Heart left ventricle (tissue), 16 donors: ENCODE measurements around the gene ZNF587B. TPM values are rescaled to one million over a fixed set of nuclear protein-coding genes. Genes with fewer than 3 reads are reported as not detected.
"Not testable (repeated sequence)": the region's sequence is repeated elsewhere in the genome, so short reads cannot be mapped to it uniquely, and the experiment has no call there.

Experiments used
- ATAC-seq, 4 donors: fragments of 200-7000 bp; cut with Tn5 transposase; one replicate each; pipeline ENCODE4 v1.9.1; 2020 to 2022; ENCODE audit warnings: moderate library complexity in 4 of 4, mild to moderate bottlenecking in 3 of 4, moderate number of reproducible peaks in 1 of 4
- DNase-seq, 5 donors: peaks; one replicate each; pipeline ENCODE4 v3.0.0-alpha.2; 2020
- H3K27ac ChIP-seq, 12 donors: fragments of 200-600 bp; sonication (generic) in 4 of 12; one replicate each; pipeline versions ENCODE4 v1.5.0 to v1.8.0; 2016 to 2022; ENCODE audit warnings: mild to moderate bottlenecking in 2 of 12
- H3K27me3 ChIP-seq, 9 donors: fragments of 200-600 bp; sonication (generic) in 2 of 9; one replicate each; pipeline versions ENCODE4 v1.5.1 to v1.8.0; 2016 to 2022; ENCODE audit warnings: mild to moderate bottlenecking in 3 of 9
- H3K36me3 ChIP-seq, 9 donors: fragments of 200-600 bp; sonication (generic) in 2 of 9; one replicate each; pipeline versions ENCODE4 v1.5.0 to v1.8.0; 2018 to 2022; ENCODE audit warnings: mild to moderate bottlenecking in 2 of 9
- H3K4me1 ChIP-seq, 12 donors: fragments of 200-600 bp; sonication (generic) in 4 of 12; one replicate each; pipeline versions ENCODE4 v1.5.0 to v1.8.0; 2016 to 2022; ENCODE audit warnings: mild to moderate bottlenecking in 3 of 12
- H3K4me3 ChIP-seq, 12 donors: fragments of 200-600 bp; sonication (generic) in 4 of 12; one replicate each; pipeline versions ENCODE4 v1.5.0 to v1.8.0; 2017 to 2022; ENCODE audit warnings: mild to moderate bottlenecking in 9 of 12, moderate library complexity in 4 of 12
- H3K9me3 ChIP-seq, 12 donors: fragments of 200-600 bp; sonication (generic) in 4 of 12; one replicate each; pipeline versions ENCODE4 v1.5.0 to v1.8.0; 2016 to 2022; ENCODE audit warnings: mild to moderate bottlenecking in 1 of 12
- POLR2A ChIP-seq, 2 donors: fragments of 450-650 bp; IDR thresholded peaks; one replicate each; pipeline ENCODE4 v1.6.1; 2017; ENCODE audit warnings: antibody characterized with exemption in 2 of 2, mild to moderate bottlenecking in 2 of 2, moderate library complexity in 2 of 2
- WGBS, 4 donors: extraction: QIAGEN DNeasy Blood & Tissue Kit in 2 of 4; methylation state at CpG; one replicate each; pipeline versions ENCODE4 v1.1.5 to v1.1.7; 2013 to 2018; 5-methylcytosine and 5-hydroxymethylcytosine counted together
- intact Hi-C, 10 donors: fragments of 100-400 bp; cut with DNase I; formaldehyde crosslinking; loops; one replicate each; pipeline versions ENCODE4 v1.11.1 to v1.14.2; 2022
- polyA plus RNA-seq, 2 donors: library from polyadenylated mRNA; stranded (reverse); fragments of 200-250 nt; gene quantifications; one replicate each; pipeline ENCODE4 v1.2.3, GENCODE V29; 2013
- total RNA-seq, 9 donors: library from RNA; depleted of rRNA in 2 of 9; stranded (reverse); fragments of >200 nt in 2 of 9; fragmentation: NEBNext Ultra II Directional in 3 of 9; extraction: Animal tissue kit (Norgen Biotek cat#: 25700) in 3 of 9; gene quantifications; one replicate each; pipeline versions ENCODE4 v1.1.0 to v1.2.4, GENCODE V29; 2016 to 2023
- TF ChIP-seq, protein P1 (sequence below), 12 donors: fragments of 200-600 bp; sonication (generic) in 4 of 12; IDR thresholded peaks; one replicate each; pipeline versions ENCODE4 v1.5.0 to v1.8.0; 2018 to 2022; ENCODE audit warnings: antibody characterized with exemption in 12 of 12, mild to moderate bottlenecking in 5 of 12
- donor health status: ischemic (EF 13 %, LVEDD 7.1; RV severe dilation, severe dysfunction).
- donor health status: healthy with polysubstance abuse.
- donor health status: DM: no; HTN: yes; CAD: no.
- donor health status: DM: no; HTN: no; CAD: no.
- donor health status: ischemic (EF 25% LVEDD 6.9; RV normal size, moderate dysfunction).
- donor health status: ischemic (EF 25% LVEDD 5.7; RV mildly dilated, moderate dysfunction).
- donor health status: healthy.
- donor health status: DM: yes; HTN: yes; CAD: no.
- donor health status: ischemic (EF 35%, LVEDD 5.7; RV mildly dilated, moderate dysfunction).
- donor health status: nonischemic (EF 11% LVEDD 7.7; RV severe dilation, severe dysfunction).
- donor health status: DM: yes; HTN: yes; CAD: no.
- donor health status: PGD.
- donor health status: ischemic (EF 29% LVEDD 5.4; RV normal size, mild dysfunction).
- donor health status: nonischemic (EF 23%, LVEDD 6.1; RV moderate dilation, normal function).

The ZNF587B gene
- total and polyA plus RNA-seq, 11 donors, result 2.9 to 9.2 (median 6.4) TPM

GRCh38 chr19:57789288-57789687 lies 40.8 kb upstream of the ZNF587B start:
- no peak for ATAC-seq
- Histone ChIP-seq H3K36me3 (peaks cover 6 to 47% (median 31%) of the 10 kb centered on the region in 9 donors), H3K27ac (no peak overlapping the region), H3K27me3 (no peaks in the 10 kb centered on the region), H3K9me3 (peaks cover 0 to 52% (median 14%) of the 10 kb centered on the region in 12 donors), H3K4me3 (no peak overlapping the region), H3K4me1 (peaks cover 0 to 21% (median 0%) of the 10 kb centered on the region in 12 donors)
- TF ChIP-seq, protein P1, sequence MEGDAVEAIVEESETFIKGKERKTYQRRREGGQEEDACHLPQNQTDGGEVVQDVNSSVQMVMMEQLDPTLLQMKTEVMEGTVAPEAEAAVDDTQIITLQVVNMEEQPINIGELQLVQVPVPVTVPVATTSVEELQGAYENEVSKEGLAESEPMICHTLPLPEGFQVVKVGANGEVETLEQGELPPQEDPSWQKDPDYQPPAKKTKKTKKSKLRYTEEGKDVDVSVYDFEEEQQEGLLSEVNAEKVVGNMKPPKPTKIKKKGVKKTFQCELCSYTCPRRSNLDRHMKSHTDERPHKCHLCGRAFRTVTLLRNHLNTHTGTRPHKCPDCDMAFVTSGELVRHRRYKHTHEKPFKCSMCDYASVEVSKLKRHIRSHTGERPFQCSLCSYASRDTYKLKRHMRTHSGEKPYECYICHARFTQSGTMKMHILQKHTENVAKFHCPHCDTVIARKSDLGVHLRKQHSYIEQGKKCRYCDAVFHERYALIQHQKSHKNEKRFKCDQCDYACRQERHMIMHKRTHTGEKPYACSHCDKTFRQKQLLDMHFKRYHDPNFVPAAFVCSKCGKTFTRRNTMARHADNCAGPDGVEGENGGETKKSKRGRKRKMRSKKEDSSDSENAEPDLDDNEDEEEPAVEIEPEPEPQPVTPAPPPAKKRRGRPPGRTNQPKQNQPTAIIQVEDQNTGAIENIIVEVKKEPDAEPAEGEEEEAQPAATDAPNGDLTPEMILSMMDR (IDR thresholded peaks at IDR 0.05), result no peak
- no peak for TF ChIP-seq POLR2A (IDR thresholded peaks at IDR 0.05)
- no peak for DNase-seq
- intact Hi-C loops, result no loop called here
- WGBS, 4 donors, result 96 to 98% (median 97%) methylated on average over 4 of the region's 4 CpGs

GRCh38 chr19:57796580-57796979 lies 33.5 kb upstream of the ZNF587B start:
- H3K36me3 ChIP-seq, result peaks cover 0 to 73% (median 28%) of the 10 kb centered on the region in 9 donors
- peaks cover 0 to 22% (median 0%) of the 10 kb centered on the region in 12 donors for H3K4me1 ChIP-seq
- whole genome bisulfite sequencing, 4 donors, result 82 to 100% (median 92%) methylated on average over 1 of the region's 1 CpG
- H3K9me3 ChIP-seq, H3K4me3 ChIP-seq, intact Hi-C loops, H3K27ac ChIP-seq, H3K27me3 ChIP-seq, ATAC-seq, DNase-seq: not testable (repeated sequence)

DNA sequence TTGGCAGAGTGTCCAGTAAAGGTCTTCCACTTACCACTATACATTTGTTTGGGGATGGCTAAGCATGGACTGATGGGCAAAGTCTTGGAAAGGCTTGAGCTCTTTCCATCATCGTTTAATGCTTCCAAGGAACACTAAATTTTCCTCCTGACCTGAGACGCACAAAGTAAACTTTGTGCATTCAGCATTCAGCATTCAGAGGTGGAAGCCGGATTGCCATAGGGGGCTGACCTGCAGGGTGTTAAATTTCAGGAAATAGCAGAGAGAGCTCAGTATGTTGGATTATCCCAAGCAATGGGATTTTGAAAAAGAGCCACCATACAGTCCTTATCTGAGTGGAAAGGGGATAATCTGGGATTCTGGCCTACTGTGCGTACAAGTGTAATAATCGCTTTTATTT lies 29.4 kb upstream of the ZNF587B start:
- DNase-seq (no peak), ATAC-seq (no peak)
- no peak overlapping the region for H3K4me3 ChIP-seq
- intact Hi-C loops, result no loop called here
- H3K27me3 ChIP-seq, result no peaks in the 10 kb centered on the region
- peaks cover 0 to 57% (median 16%) of the 10 kb centered on the region in 12 donors for H3K4me1 ChIP-seq
- WGBS, 4 donors, result 76 to 95% (median 91%) methylated on average over 5 of the region's 5 CpGs
- H3K36me3 ChIP-seq, result peaks cover 0 to 50% (median 11%) of the 10 kb centered on the region in 9 donors
- TF ChIP-seq, protein P1 (IDR thresholded peaks at IDR 0.05), result no peak
- TF ChIP-seq POLR2A (IDR thresholded peaks at IDR 0.05), result no peak
- peak overlapping the region in 1 of 12 donors; percentile 82 for H3K27ac ChIP-seq
- H3K9me3 ChIP-seq, result no peaks in the 10 kb centered on the region

GRCh38 chr19:57802269-57802668 lies 27.8 kb upstream of the ZNF587B start:
- 85 to 95% (median 91%) methylated on average over 4 of the region's 4 CpGs for WGBS, 4 donors
- Histone ChIP-seq H3K9me3 (no peaks in the 10 kb centered on the region), H3K4me3 (no peak overlapping the region), H3K36me3 (peaks cover 0 to 47% (median 8%) of the 10 kb centered on the region in 9 donors), H3K4me1 (peaks cover 0 to 58% (median 16%) of the 10 kb centered on the region in 12 donors), H3K27ac (peak overlapping the region in 1 of 12 donors; percentile 7), H3K27me3 (no peaks in the 10 kb centered on the region)
- intact Hi-C loops, result no loop called here
- TF ChIP-seq, protein P1 (IDR thresholded peaks at IDR 0.05), result no peak
- TF ChIP-seq POLR2A (IDR thresholded peaks at IDR 0.05), result no peak
- ATAC-seq (no peak), DNase-seq (no peak)

GRCh38 chr19:57803265-57803593 lies 26.9 kb upstream of the ZNF587B start:
- DNase-seq (no peak), ATAC-seq (peak in 1 of 4 donors; percentile 11)
- TF ChIP-seq, protein P1 (IDR thresholded peaks at IDR 0.05), result no peak
- no peak for TF ChIP-seq POLR2A (IDR thresholded peaks at IDR 0.05)
- 28 to 38% (median 32%) methylated on average over 6 of the region's 6 CpGs for WGBS, 4 donors
- peaks cover 0 to 58% (median 16%) of the 10 kb centered on the region in 12 donors for H3K4me1 ChIP-seq
- no peaks in the 10 kb centered on the region for H3K9me3 ChIP-seq
- H3K27me3 ChIP-seq, result no peaks in the 10 kb centered on the region
- intact Hi-C loops, result no loop called here
- peak overlapping the region in 9 of 12 donors; percentile 48 to 83 (median 61) for H3K27ac ChIP-seq
- H3K4me3 ChIP-seq, result peak overlapping the region in 11 of 12 donors; percentile 21 to 66 (median 51)
- H3K36me3 ChIP-seq, result peaks cover 0 to 53% (median 17%) of the 10 kb centered on the region in 9 donors
